ENCODE measurements around the gene HOMER3.
"Not testable (repeated sequence)": the region's sequence is repeated elsewhere in the genome, so short reads cannot be mapped to it uniquely, and the experiment has no call there.

HOMER3 gene

GRCh38 chr19:18922228-18922985 is 18.6 kb downstream of the HOMER3 start:
- DNase-seq: no peak

GRCh38 chr19:18921593-18921992 is 19.4 kb downstream of the HOMER3 start:
- no peak for DNase-seq

- no peak for DNase-seq
Measured at GRCh38 chr19:18920400-18920799, 20.6 kb downstream of the HOMER3 start.

GRCh38 chr19:18919900-18920214 is 21.2 kb downstream of the HOMER3 start:
- no peak for DNase-seq

- DNase-seq: peak; percentile 96
Measured at GRCh38 chr19:18919086-18919899, 21.7 kb downstream of the HOMER3 start, which contains the start of the genes COPE and DDX49. COPE (minus strand) TSS chr19:18919387; CDS start chr19:18919348, 39 bp downstream. DDX49 (plus strand) TSS chr19:18919715; CDS start chr19:18919742, 27 bp downstream.

- not testable (repeated sequence) for DNase-seq
Measured at GRCh38 chr19:18917593-18917992, 23.4 kb downstream of the HOMER3 start.

- no peak for DNase-seq
Measured at GRCh38 chr19:18915639-18916038, 25.4 kb downstream of the HOMER3 start.

GRCh38 chr19:18913466-18913865 is 27.6 kb downstream of the HOMER3 start:
- DNase-seq: no peak

GRCh38 chr19:18912933-18913332 is 28.1 kb downstream of the HOMER3 start:
- DNase-seq: no peak

GRCh38 chr19:18910801-18911436 is 30.1 kb downstream of the HOMER3 start:
- DNase-seq: no peak

GRCh38 chr19:18910010-18910409 is 31.0 kb downstream of the HOMER3 start:
- no peak for DNase-seq

GRCh38 chr19:18908917-18909619 is 31.9 kb downstream of the HOMER3 start:
- no peak for DNase-seq

- DNase-seq: no peak
Measured at GRCh38 chr19:18906605-18907519, 34.2 kb downstream of the HOMER3 start.

GRCh38 chr19:18905513-18906236 is 35.3 kb downstream of the HOMER3 start:
- no peak for DNase-seq

- no peak for DNase-seq
Measured at GRCh38 chr19:18905058-18905456, 36.0 kb downstream of the HOMER3 start.

- DNase-seq: no peak
Measured at GRCh38 chr19:18904334-18905057, 36.5 kb downstream of the HOMER3 start.

- no peak for DNase-seq
Measured at GRCh38 chr19:18903156-18904037, 37.6 kb downstream of the HOMER3 start.

GRCh38 chr19:18902519-18902918 is 38.5 kb downstream of the HOMER3 start:
- not testable (repeated sequence) for DNase-seq

- DNase-seq: no peak
Measured at GRCh38 chr19:18901491-18901890, 39.5 kb downstream of the HOMER3 start.

Data from NCI-H2029 treated with DMSO at 0.1 percent for 48 hours (cell line).